Measurements from ENCODE around the gene UCK2.

UCK2 gene

DNA sequence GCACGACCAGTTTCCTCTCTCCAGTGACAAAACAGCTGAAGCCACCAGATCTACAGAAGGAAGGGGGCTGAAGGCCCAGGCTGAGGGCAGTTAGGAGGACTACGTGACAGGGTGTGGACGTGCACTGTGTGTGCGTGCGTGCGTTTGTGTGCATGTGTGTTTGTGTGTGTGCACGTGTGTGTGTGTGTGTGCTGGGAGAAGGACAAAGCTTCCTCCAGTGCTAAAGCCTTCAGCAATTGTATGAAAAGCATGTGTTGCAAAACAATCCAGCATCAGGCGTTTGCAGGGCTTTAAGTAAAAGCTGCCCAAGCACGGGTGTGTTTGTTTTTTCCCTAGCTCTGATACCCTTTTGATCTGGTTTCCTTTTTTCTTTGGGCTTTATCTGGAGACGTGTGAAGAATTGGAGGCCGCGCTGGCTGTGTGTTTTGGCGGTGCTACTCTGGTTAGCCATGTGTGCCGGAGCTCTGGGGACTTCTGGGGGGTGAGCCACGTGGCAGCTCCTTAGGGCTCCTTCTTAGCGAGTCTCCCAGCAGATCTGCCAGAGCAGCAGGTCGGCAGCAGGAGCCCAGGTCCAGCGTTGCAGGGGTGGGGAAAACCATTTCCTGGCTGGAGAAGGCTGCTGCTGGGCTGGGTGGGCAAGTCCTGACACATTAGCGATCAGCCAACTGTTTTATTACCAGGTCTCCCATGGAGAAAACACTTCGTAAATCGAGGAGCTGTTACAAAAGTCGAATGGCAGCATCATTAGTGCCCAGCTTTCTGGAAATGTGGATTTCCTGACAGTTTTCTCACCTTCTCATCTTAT lies 73.4 kb downstream of the UCK2 start:
- peak; percentile 32 for DNase-seq (ENCODE audit: low read depth)

DNA sequence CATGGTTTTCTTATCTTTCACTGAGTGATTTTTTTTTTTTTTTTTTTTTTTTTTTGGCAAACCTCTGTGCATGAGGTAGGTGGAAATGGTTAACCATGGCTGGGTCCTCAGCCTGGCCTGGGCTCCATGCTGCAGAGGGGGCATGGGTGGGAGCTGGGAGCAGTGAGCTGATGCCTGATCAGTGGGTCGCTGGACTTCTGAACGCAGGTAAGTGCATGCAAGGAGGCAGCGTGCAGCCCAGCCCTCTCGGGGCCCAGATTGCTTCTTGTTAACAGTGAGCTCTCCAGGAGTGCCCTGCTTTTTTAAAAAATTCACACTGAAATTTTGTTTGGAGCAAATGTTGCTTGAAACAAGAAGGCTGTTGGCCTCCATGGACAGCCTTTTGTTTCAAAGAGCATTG lies 75.2 kb downstream of the UCK2 start:
- DNase-seq (ENCODE audit: low read depth), result no peak

DNA sequence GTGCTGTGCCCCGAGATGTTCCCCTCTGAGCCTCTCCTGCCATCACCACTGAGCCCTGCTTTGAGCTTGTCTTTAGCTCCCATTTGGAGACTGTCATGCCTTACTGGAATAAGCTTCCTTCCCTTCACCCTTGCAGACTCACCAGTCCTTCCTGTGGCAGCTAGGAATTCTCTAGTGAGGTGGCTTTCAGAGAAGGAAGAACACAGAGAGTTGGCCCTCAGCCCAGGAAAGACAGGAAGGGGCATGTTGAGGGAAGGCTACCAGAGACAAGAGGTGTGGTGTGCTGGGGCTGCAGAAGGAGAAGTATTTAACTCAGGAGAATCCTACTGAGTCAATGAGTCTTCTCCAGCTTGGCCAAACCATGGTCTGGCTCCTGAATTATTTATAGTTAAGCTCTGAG lies 76.3 kb downstream of the UCK2 start:
- DNase-seq (ENCODE audit: low read depth), result peak; percentile 70

DNA sequence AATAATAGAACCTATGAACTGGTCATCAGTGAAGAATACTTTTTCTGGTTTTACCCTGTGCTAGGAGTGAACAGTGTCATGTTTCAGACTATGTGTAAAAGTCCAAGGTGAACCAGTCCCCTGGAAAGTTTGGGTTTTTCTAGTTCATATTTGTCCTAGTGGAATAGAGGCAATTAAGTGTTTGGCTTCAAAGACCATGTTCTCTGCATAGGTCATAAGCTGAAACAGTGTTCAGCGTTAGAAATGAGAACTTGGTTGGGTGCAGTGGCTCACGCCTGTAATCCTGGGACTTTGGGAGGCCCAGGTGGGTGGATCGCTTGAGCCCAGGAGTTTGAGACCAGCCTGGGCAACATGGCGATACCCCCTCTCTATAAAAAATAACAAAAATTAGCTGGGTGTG lies 77.5 kb downstream of the UCK2 start:
- DNase-seq (ENCODE audit: low read depth), result no peak

DNA sequence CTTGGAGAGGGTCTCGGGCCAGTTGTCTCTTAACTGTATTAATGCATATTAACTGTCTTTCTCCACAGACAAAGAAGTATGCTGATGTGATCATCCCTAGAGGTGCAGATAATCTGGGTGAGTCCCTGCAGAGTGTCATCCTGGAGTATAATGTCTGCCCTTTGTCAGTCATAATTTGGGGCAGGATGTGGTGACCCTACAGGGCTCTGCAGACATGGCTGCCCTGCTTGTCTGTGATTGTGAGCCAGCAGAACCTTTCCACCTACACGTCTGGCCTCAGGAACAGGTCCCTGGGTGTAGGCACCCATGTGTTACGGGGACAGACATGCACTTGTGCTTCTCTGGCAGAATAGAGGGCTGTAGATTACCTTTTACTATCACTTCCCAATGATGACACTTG lies 78.4 kb downstream of the UCK2 start:
- DNase-seq (ENCODE audit: low read depth), result no peak

DNA sequence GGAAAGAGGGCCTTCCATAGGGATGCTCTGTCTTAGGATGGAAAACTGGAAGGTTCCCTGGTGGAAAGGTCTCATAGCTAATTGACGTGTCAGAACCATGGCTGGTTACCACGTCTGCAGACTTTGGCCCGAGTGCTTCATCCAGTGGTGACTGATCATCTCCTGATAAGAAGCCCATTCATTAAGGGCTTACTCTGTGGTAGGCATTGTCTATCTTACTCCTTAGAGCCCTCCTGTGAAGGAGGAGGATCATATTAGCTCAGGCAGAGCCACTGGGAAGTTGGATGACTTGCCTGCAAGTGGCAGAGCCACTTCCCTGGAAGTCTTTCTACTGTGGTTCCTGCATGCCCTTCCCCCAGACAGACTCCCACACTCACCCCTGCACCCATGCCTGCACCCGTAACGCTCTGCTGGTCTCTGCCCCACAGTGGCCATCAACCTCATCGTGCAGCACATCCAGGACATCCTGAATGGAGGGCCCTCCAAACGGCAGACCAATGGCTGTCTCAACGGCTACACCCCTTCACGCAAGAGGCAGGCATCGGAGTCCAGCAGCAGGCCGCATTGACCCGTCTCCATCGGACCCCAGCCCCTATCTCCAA lies 79.9 kb downstream of the UCK2 start:
- DNase-seq (ENCODE audit: low read depth), result peak; percentile 30

DNA sequence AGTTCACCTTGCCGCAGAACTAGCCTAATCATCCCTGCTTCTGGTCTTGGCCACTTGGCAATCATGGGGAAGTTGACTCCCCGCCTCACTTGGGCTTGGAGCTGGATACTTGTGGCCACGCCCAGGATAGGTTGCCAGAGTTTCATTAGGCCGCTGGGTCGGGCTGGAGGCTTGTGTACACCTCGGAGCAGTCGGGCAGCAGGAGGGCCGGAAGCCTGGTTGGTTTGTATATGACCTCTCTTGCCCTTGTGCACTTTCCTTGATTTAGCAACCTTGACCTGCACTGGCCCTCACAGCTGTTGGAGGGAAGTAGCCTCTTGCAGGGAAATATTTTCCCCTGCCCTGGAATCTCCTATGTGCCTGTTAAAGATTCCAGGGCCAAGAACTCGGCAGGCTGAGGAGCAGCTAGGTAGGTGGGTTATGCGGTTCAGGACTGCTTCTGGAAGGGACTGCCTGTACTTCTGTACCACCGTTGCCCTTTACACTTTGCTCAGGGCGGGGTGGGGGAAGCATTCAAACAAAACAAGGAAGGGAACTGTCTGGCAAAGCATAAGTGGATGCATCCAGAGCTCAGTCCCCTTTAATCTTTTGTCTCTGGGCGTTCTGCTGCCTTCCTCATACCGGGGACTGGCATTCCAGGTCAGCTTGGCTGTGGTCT lies 83.5 kb downstream of the UCK2 start:
- DNase-seq (ENCODE audit: low read depth), result no peak

DNA sequence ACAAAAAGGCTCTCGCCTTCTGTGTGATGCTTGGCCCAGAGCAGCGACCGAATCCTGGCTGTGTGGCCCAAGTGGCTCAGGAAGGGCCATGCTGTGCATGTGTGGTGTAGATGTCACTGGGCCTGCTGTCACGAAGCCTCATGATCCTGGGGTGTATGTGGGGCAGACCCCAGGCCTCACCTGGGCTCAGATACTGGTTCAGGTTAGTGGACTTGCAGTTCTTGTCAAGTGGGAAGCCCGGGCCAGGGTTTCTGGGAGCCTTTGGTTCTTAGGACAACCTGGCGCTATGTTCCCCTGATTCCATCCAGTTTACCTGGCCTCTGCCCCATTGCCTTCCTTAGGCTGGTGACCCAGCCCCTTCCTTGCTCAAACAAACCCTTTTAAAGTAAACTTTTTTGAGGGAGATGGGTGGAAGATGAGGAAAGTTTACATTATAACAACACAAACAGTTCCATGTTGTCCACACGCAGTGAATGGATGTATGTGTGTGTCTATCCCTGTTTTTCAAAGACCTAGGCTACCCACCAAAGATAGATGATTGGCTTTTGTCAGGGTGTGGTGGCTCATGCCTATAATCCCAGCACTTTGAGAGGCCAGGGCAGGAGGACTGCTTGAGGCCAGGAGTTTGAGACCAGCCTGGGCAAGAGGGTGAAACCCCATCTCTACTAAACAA lies 84.3 kb downstream of the UCK2 start:
- no peak for DNase-seq (ENCODE audit: low read depth)

DNA sequence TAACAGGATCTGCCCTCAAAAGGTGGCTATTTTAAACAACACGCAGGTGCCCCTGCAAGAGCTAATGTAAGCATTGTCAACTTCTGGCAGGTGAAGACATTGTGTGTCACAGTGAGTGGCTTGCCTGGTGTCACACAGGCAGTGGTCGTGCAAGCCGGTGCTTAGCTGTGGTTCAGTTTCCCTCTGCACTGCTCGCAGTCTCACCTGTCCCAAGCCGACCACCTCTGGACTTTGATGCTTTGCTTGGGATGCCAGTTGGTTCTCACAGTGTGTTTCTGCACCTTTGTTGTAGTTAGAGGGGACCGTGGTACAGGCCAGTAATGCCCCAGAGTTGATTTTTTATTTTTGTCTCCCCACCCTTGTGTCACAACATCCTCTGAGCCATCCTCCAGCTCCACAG lies 85.2 kb downstream of the UCK2 start:
- no peak for DNase-seq (ENCODE audit: low read depth)

DNA sequence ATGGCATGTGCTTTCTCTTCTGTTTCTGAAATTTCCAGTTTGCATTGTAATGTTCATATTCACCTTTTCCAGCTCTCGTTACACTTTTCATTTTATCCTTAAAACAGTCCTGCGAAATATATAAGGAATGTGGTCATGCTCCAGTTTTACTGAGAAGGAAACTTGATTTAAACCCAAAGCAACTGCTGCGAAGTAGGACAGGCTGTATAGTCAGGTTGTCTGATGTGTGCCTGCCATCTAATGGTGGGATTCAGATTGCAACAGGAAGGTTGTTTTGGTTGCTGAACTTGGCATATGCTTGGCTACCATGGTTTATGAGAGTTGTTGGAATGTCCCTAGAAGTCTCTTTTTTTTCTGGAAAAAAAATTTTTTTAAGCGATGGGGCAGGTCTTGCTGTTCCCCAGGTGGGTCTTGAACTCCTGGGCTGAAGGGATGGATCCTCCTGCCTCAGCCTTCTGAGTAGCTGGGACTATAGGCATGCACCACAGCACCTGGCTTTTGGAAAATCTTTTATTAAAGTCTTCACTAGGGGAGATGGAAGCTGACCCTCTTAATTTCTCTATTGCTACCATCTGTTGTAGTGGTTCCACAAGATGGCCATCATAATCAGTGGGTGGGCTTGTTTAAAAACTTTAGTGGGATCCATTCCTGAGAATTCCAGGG lies 86.9 kb downstream of the UCK2 start:
- peak; percentile 86 for DNase-seq (ENCODE audit: low read depth)

DNA sequence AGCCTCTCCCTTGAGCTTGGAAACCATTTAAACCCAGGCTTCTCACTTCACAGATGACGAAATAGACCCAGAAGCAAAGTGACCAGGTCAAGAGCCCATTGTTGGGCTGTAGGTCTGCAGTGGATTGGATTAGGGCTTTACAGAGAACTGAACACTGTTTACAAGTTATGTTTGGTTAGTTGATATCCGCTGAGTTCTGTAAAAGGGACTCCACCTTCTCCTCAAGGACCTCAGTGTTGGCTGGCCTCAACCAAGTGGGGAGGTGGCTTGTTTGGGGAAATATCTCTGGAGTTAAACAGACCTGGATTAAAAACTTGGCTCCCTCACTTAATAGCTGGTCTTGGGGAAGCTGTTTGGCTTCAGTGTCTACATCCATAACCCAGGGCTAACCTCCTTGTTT lies 88.1 kb downstream of the UCK2 start:
- no peak for DNase-seq (ENCODE audit: low read depth)

DNA sequence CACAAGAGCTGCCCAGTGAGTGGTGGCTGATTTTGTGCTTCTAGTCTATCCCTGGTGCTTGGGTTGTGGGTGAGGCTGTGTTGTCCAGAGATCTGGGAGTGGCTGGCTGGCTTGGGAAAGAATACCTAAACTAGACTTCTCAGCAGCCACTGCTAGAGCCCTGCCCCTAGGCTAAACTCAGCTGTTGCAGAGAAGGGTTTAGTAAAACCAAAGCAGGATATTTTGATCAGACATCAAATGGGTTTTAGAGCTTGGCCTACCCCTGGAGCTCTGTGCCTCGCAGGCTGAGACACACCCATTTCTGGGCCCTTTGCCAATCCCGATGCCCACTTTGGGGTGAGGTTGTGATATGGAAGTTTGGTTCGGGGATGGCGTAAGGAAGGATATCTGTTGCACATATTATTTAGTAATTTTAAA lies 88.5 kb downstream of the UCK2 start:
- no peak for DNase-seq (ENCODE audit: low read depth)

DNA sequence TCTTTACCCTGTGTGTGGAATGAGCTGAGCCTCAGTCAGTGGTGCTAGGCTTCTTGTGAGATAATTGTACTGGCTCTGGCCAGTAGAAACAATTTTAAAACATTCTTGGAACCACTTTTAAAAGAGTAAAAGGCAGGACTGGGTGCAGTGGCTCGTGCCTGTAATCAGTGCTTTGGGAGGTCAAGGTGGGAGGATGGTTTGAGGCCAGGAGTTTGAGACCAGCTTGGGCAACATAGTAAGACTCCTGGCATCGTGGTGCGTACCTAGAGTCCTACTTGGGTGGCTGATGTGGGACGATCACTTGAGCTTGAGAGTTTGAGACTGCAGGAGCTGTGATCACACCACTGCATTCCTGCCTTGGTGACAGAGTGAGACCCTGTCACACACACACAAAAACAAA lies 89.8 kb downstream of the UCK2 start:
- DNase-seq (ENCODE audit: low read depth), result no peak

DNA sequence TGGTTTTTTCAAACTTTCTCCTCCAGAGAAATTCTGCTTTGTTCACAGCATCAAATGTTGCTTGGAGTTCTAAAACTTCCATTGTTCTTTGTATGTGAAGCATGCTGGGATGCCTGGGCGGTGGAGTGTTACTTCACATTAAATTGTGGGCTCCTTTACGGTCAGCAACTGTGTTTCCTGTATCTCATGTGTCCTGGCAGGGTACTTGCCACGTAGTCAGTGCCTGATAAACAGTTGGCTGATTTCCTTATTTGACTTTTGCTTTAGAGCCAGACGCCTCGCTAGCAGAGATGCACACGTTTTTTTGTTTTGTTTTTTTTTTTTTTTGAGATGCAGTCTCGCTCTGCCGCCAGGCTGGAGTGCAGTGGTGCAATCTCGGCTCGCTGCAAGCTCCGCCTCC lies 96.7 kb downstream of the UCK2 start:
- DNase-seq (ENCODE audit: low read depth), result no peak

DNA sequence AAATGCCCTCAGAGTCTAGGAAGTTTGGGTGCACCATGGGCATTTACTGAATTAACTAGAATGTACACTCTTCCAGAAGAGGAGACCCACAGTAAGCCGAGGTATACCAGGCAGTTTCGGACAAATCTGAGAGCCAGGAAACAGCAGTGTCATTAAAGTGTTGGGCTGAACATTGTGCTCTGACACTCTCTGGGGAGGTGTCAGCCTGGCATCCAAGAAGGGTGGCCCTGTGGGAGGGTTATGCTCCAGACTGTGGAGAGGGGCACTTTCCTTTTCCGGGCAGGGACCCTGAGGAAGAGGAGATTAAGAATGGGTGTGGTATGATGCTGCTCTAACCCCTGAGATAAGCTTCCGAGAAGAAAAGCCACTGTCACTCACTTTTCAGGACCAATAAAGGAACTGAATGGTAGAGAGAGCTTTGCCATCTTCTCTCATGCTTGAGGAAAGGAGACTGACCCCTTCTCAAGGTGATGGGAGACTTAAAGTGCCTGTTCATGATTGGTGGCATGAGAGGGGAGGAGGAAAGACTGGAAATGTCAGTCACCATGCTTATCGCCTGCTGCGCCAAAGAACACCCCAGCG lies 98.2 kb downstream of the UCK2 start:
- no peak for DNase-seq (ENCODE audit: low read depth)

DNA sequence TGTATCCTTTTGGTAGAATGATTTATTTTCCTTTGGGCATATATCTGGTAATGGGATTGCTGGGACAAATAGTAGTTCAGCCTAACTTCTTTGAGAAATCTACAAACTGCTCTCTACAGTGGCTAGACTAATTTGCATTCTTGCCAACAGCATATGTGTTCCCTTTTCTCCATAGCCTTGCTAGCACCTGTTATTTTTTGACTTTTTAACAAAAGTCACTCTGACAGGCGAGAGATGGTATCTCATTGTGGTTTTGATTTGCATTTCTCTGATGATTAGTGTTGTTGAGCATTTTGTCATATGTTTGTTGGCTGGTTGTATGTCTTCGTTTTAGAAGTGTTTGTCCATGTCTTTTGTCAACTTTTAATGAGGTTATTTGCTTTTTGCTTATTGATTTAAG lies 99.8 kb downstream of the UCK2 start:
- no peak for DNase-seq (ENCODE audit: low read depth)

DNA sequence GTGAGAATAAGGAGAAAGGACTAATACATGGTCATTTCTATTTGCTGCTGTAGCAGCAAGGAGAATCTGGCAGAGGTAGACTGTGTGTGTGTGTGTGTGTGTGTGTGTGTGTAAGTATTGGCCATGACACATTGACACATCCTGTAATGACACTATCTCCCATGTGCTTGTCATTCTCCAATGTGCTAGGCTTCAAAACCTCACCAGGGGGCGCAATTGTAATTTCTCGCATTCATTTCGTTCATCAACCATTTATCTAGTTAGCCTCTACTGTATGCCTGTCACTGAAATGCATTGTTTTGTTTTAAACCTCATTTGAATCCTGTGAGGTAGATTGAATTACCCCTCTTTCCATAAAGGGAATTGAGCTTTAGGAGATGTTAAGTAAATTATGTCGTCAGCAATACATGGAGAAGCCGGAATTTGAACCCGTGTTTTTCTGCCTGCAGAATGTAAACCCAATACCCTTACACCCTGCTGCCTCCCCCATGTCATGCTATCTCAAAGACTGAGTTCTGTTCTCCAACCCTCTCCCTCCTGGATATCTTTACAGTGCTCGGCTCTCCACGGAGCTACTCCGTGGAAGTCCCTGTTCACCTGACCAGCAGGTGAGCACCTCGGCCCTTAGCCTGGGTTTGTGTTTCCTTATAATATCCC lies 100.8 kb downstream of the UCK2 start:
- DNase-seq (ENCODE audit: low read depth), result peak; percentile 47

DNA sequence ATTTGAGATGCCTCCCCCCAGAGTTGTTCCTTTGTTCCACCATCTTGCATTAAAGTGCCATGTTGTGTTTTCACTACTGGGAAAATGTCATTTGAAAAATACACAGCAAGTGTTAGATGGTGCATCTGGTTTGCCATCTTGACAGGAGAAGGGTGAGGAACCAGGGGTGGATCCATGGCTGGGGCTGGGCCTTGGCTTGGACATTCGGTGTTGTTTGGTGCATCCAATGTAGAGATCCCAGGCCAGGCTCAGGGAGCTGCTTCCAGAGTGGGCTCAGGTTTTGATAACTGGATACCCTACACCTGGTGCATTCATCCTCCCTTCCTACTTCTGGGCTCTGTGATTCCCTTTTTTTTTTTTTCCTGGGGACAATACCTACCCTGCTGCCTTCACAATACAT lies 103.5 kb downstream of the UCK2 start:
- no peak for DNase-seq (ENCODE audit: low read depth)

DNA sequence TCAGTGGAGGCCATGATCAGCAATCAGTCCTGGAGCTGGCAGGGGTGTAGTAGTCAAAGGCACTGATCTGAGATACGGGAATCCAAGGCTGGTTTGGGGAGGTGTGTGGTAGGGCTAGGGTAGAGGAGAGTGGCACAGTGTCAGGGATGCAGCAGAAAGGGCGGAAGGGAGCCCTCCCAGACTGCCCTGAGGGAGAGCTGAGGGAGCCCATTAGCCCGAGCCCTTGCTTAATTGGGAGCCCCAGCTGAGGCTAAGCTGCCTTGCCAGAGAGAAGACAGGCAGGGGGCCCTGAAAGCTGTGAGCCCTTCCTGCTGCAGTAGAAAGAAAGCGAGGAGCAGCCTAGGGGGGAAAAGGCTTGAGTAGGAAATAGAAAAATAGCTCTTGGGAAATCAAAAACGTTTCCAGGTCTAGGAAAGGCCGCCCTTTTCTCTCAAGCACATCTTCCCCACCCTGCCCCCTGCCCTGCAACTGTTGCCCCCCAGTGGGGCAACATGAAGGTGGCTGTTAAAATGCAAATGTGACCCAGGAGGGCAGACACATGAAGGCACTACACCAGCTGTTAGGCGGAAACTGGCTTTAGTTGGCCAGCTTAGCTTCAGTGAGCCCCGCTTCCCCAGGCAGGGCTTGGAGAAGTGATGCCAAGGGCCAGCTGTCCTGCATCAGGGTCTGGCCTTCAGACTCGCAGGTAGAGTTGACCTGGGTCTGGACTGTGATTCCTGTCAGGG lies 106.2 kb downstream of the UCK2 start:
- DNase-seq (ENCODE audit: low read depth), result no peak

DNA sequence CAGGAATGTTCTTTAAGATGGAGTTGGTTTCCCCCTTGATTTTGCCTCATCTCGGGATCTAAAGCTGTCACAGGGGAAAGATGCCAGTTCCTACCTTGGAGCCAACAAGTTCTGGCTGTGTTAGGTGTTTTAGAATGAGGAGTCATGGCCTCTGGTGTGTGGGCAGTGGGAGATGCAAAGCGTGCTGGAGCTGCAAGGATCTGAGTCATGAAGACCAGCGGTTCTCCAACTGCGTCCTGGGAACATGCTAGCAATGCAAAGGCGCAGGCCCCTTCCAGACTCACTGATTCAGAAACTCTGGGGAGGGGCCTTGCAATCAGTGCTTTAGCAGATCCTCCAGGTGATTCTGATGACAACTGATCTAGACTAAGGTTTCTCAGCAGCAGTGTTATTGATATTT lies 109.1 kb downstream of the UCK2 start:
- no peak for DNase-seq (ENCODE audit: low read depth)

DNA sequence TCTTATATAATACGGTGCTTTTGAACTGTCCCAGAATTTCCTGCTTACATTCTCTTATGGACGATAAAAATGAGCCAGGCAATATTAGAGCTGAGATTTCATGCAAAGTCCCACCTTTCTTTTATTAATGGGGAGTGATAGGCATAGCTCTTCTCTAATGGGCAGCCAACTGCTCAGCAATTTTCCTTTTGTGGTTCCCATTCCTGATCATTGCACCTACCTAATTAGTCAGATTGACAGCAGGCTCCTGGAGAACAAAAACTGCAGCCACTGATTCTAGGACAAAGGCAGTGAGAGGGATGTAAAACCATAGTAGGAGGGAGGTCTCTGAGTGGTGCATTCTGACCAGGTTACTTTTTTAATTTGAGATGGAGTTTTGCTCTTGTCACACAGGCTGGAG lies 110.4 kb downstream of the UCK2 start:
- no peak for DNase-seq (ENCODE audit: low read depth)
